OCI-LY7 (cell line): Measurements from ENCODE around the gene ATG9B. TPM values are rescaled to one million over a fixed set of nuclear protein-coding genes. Genes with fewer than 3 reads are reported as not detected.

Experiments used
- BruUV-seq: library from RNA; stranded (reverse); fragments of 400-500 nt; replicated peaks from 2 replicates; lab custom pipeline; 2021; lab: Mats Ljungman, UMichigan
- CTCF ChIA-PET: fragments of 300-600 bp; sonication (Branson Sonifier 250); formaldehyde crosslinking; loops from one replicate; lab custom pipeline; 2022; ENCODE audit warnings: antibody characterized with exemption; ENCODE audit not compliant: unreplicated experiment; lab: Charles Lee
- POLR2A ChIA-PET: fragments of 300-600 bp; sonication (Branson Sonifier 250); formaldehyde crosslinking; loops from one replicate; lab custom pipeline; 2022; ENCODE audit warnings: antibody characterized with exemption; lab: Charles Lee
- DNase-seq: peaks from one replicate; pipeline ENCODE4 v3.0.0-alpha.2; 2015; ENCODE audit warnings: low spot score
- H2AFZ ChIP-seq: fragments of 200-600 bp; sonication (generic), shearing (Covaris generic); 2 replicates; pipeline ENCODE4 v1.6.1; 2014; ENCODE audit warnings: mild to moderate bottlenecking, antibody characterized with exemption, low read length, moderate library complexity
- H3K27ac ChIP-seq: fragments of 200-600 bp; sonication (generic); 2 replicates; pipeline ENCODE4 v1.5.1; 2014; ENCODE audit warnings: mixed run types, low read depth, mild to moderate bottlenecking, moderate library complexity, low read length, inconsistent platforms; ENCODE audit not compliant: poor library complexity, severe bottlenecking
- H3K36me3 ChIP-seq: fragments of 200-600 bp; sonication (generic); 2 replicates; pipeline ENCODE4 v1.6.1; 2014; ENCODE audit warnings: mild to moderate bottlenecking, antibody characterized with exemption, low read length, moderate library complexity, mixed read lengths; ENCODE audit not compliant: insufficient read depth
- H3K4me1 ChIP-seq: fragments of 200-600 bp; sonication (generic); 2 replicates; pipeline ENCODE4 v1.5.1; 2014; ENCODE audit warnings: mild to moderate bottlenecking, low read length; ENCODE audit not compliant: insufficient read depth, poor library complexity, severe bottlenecking
- H3K4me2 ChIP-seq: fragments of 200-600 bp; sonication (generic); 2 replicates; pipeline ENCODE4 v1.6.1; 2014; ENCODE audit warnings: mild to moderate bottlenecking, low read length
- H3K4me3 ChIP-seq: fragments of 200-600 bp; sonication (generic); 2 replicates; pipeline ENCODE4 v1.5.1; 2014; ENCODE audit warnings: mild to moderate bottlenecking, low read depth, low read length; ENCODE audit not compliant: poor library complexity, severe bottlenecking
- H3K79me2 ChIP-seq: fragments of 200-600 bp; sonication (generic); 2 replicates; pipeline ENCODE4 v1.6.1; 2016; ENCODE audit warnings: low read depth, mild to moderate bottlenecking, low read length, moderate library complexity, mixed read lengths; ENCODE audit not compliant: insufficient read depth
- H3K9me2 ChIP-seq: fragments of 200-600 bp; sonication (generic); 2 replicates; pipeline ENCODE4 v1.6.1; 2016; ENCODE audit warnings: mild to moderate bottlenecking, low read length, mixed read lengths; ENCODE audit not compliant: insufficient read depth
- H3K9me3 ChIP-seq: fragments of 200-600 bp; sonication (generic); 2 replicates; pipeline ENCODE4 v1.6.1; 2014; ENCODE audit warnings: mild to moderate bottlenecking, mixed run types, low read length, mixed read lengths
- H4K20me1 ChIP-seq: fragments of 200-600 bp; sonication (generic); 2 replicates; pipeline ENCODE4 v1.6.1; 2014; ENCODE audit warnings: mild to moderate bottlenecking, antibody characterized with exemption, low read length, moderate library complexity, mixed read lengths; ENCODE audit not compliant: insufficient read depth
- CTCF ChIP-seq: fragments of 200-600 bp; sonication (generic); conservative IDR thresholded peaks from 2 replicates; pipeline ENCODE4 v1.5.1; 2014; ENCODE audit warnings: mild to moderate bottlenecking, antibody characterized with exemption, low read length, moderate library complexity, mixed read lengths
- EZH2phosphoT487 ChIP-seq: fragments of 200-600 bp; sonication (generic); IDR thresholded peaks from 2 replicates; pipeline ENCODE4 v1.6.1; 2018; ENCODE audit warnings: low read depth, borderline replicate concordance, mild to moderate bottlenecking, mixed run types, antibody characterized with exemption, low read length, moderate library complexity, mixed read lengths
- intact Hi-C: fragments of 100-400 bp; cut with micrococcal nuclease; formaldehyde crosslinking; loops from one replicate; pipeline ENCODE4 v1.10.0; 2022; ENCODE audit not compliant: unreplicated experiment
- total RNA-seq, 2 experiments: library from RNA; depleted of rRNA in 1 of 2; stranded (reverse); fragments of >200 nt in 1 of 2; shearing (Covaris generic) in 1 of 2; gene quantifications; 2 replicates each; pipeline ENCODE4 v1.2.3, GENCODE V29; 2014 to 2022

ATG9B gene
- total RNA-seq, 2 experiments from 2014 or later: 0.97 to 1.1 TPM

- H3K9me2 ChIP-seq: no peaks in the 10 kb centered on the region
- ChIA-PET POLR2A (interaction anchor here (0.6 to 0.9 kb wide), 2 partner anchors 9 to 56 kb away, joined by 3 read pairs; partner anchors contain the start of gene ABCB8), CTCF (interaction anchor here (1.1 kb wide), 1 partner anchor 121 kb away, joined by 4 read pairs; no protein-coding TSS in a partner anchor)
- H3K9me3 ChIP-seq: no peaks in the 10 kb centered on the region
- no peaks in the 10 kb centered on the region for H3K36me3 ChIP-seq
- no peak for DNase-seq
- H3K4me2 ChIP-seq: no peak overlapping the region
- H4K20me1 ChIP-seq: no peaks in the 10 kb centered on the region
- no peak overlapping the region for H2AFZ ChIP-seq
- TF ChIP-seq CTCF: no peak
- TF ChIP-seq EZH2phosphoT487: no peak
- no TSS peak for BruUV-seq
- peaks cover 10% of the 10 kb centered on the region for H3K4me1 ChIP-seq
- no peak overlapping the region for H3K27ac ChIP-seq
- no peaks in the 10 kb centered on the region for H3K79me2 ChIP-seq
- intact Hi-C loops: loop anchor here (5.0 kb wide), 1 partner anchor 93 kb away; no protein-coding TSS in a partner anchor
- no peak overlapping the region for H3K4me3 ChIP-seq
These were observed 5.2 kb downstream of the ATG9B start for GRCh38 chr7:151019130-151019447.

- H3K27ac ChIP-seq: no peak overlapping the region
- no peaks in the 10 kb centered on the region for H4K20me1 ChIP-seq
- TF ChIP-seq CTCF (peak; percentile 9; the same call in 1 of the 2 replicates), EZH2phosphoT487 (no peak)
- CTCF ChIA-PET: interaction anchor here (0.5 to 1.4 kb wide), 3 partner anchors 10 to 120 kb away, joined by 3 to 4 read pairs (median 4); no protein-coding TSS in a partner anchor
- intact Hi-C loops: loop anchor here (1.0 to 5.0 kb wide), 2 partner anchors 55 to 94 kb away; no protein-coding TSS in a partner anchor
- H2AFZ ChIP-seq: 0 out of 2 replicates have a peak overlapping the region, but pooled peaks have one; percentile 53
- no peaks in the 10 kb centered on the region for H3K36me3 ChIP-seq
- POLR2A ChIA-PET: no interaction called here
- H3K79me2 ChIP-seq: no peaks in the 10 kb centered on the region
- no peak for DNase-seq
- H3K4me2 ChIP-seq: peak overlapping the region; percentile 59
- H3K9me2 ChIP-seq: no peaks in the 10 kb centered on the region
- no TSS peak for BruUV-seq
- H3K4me1 ChIP-seq: peaks cover 10% of the 10 kb centered on the region
- H3K4me3 ChIP-seq: peak overlapping the region; percentile 44
- no peaks in the 10 kb centered on the region for H3K9me3 ChIP-seq
These were observed 5.7 kb downstream of the ATG9B start for GRCh38 chr7:151018421-151019129.
